Gastrocnemius medialis (tissue), 4 donors: ENCODE results near the gene ANO9. TPM values are rescaled to one million over a fixed set of nuclear protein-coding genes. Genes with fewer than 3 reads are reported as not detected.

Experiments
- ATAC-seq, 2 donors: fragments of 150-250 bp; one replicate each; pipeline ENCODE4 v1.9.1; 2016
- DNase-seq, 2 donors: peaks; one replicate each; pipeline ENCODE4 v3.0.0-alpha.2; 2019
- H3K27ac ChIP-seq, 4 donors: fragments of 200-600 bp; sonication (generic); 1 replicate in 1 of 4; 2 replicates in 3 of 4; pipeline ENCODE4 v1.5.1; 2016 to 2018; ENCODE audit warnings: mild to moderate bottlenecking in 2 of 4, moderate library complexity in 1 of 4
- H3K27me3 ChIP-seq, 3 donors: fragments of 200-600 bp; sonication (generic) in 2 of 3; 1 replicate in 1 of 3; 2 replicates in 2 of 3; pipeline versions ENCODE4 v1.5.1 to v1.6.0; 2016 to 2019; ENCODE audit warnings: mild to moderate bottlenecking in 1 of 3, moderate library complexity in 1 of 3
- H3K36me3 ChIP-seq, 2 donors: fragments of 200-600 bp; sonication (generic) in 1 of 2; one replicate each; pipeline ENCODE4 v1.5.1; 2017 to 2018
- H3K4me1 ChIP-seq, 2 donors: fragments of 200-600 bp; sonication (generic) in 1 of 2; one replicate each; pipeline ENCODE4 v1.5.1; 2016 to 2017; ENCODE audit warnings: mild to moderate bottlenecking in 2 of 2
- H3K4me3 ChIP-seq, 4 donors: fragments of 200-600 bp; sonication (generic) in 3 of 4; 1 replicate in 1 of 4; 2 replicates in 3 of 4; pipeline ENCODE4 v1.5.1; 2016 to 2019; ENCODE audit warnings: mild to moderate bottlenecking in 2 of 4
- H3K9me3 ChIP-seq, 3 donors: fragments of 200-600 bp; sonication (generic) in 2 of 3; 1 replicate in 1 of 3; 2 replicates in 2 of 3; pipeline ENCODE4 v1.5.1; 2016 to 2019
- CTCF ChIP-seq, 5 experiments: fragments of 450-650 bp in 3 of 5; fragments of 200-600 bp in 2 of 5; sonication (generic) in 2 of 5; IDR thresholded peaks in 4 of 5; conservative IDR thresholded peaks in 1 of 5; 1 replicate in 4 of 5; 2 replicates in 1 of 5; pipeline ENCODE4 v1.5.1; 2016 to 2019; ENCODE audit warnings: antibody characterized with exemption in 5 of 5, mild to moderate bottlenecking in 3 of 5, moderate library complexity in 3 of 5
- POLR2A ChIP-seq, 2 donors: fragments of 450-650 bp; IDR thresholded peaks; one replicate each; pipeline ENCODE4 v1.6.1; 2017; ENCODE audit warnings: antibody characterized with exemption in 2 of 2, mild to moderate bottlenecking in 2 of 2, moderate library complexity in 2 of 2
- in situ Hi-C, 4 donors: fragments of 200-750 bp; cut with MboI; loops; one replicate each; pipeline versions ENCODE4 v1.15.0 to v1.8.0; 2017; ENCODE audit warnings: low sequenced_read_pairs in 4 of 4
- intact Hi-C: fragments of 100-400 bp; cut with DNase I; formaldehyde crosslinking; loops from one replicate; pipeline ENCODE4 v1.15.1; 2023; ENCODE audit warnings: low total_unique reads
- total RNA-seq, 4 donors: library from RNA; depleted of rRNA; stranded (reverse); fragments of >200 nt; gene quantifications; one replicate each; pipeline versions ENCODE4 v1.1.0 to v1.2.3, GENCODE V29; 2016

The ANO9 gene
- total RNA-seq, 4 donors from 2014 or later: 0.23 to 0.41 TPM; not detected in 2

GRCh38 chr11:445765-446588, 4.2 kb upstream of the ANO9 start:
- no peak overlapping the region for H3K4me3 ChIP-seq
- ATAC-seq (no peak), DNase-seq (no peak)
- in situ Hi-C loops: no loop called here
- H3K4me1 ChIP-seq: peaks cover 14 to 16% of the 10 kb centered on the region in 2 donors
- H3K27ac ChIP-seq: no peak overlapping the region
- no peaks in the 10 kb centered on the region for H3K36me3 ChIP-seq
- no peaks in the 10 kb centered on the region for H3K9me3 ChIP-seq
- peaks cover 17 to 25% (median 22%) of the 10 kb centered on the region in 3 donors for H3K27me3 ChIP-seq
- intact Hi-C loops: loop anchor here (10.0 kb wide), 1 partner anchor 241 kb away; the partner anchor contains the start of genes BET1L and RIC8A
- TF ChIP-seq CTCF (IDR thresholded peaks at IDR 0.05 in 4 of 5, conservative IDR thresholded peaks at IDR 0.05 in 1 of 5) (no peak), POLR2A (IDR thresholded peaks at IDR 0.05) (no peak)

GRCh38 chr11:444396-445144, 2.8 kb upstream of the ANO9 start:
- intact Hi-C loops (loop anchor here (10.0 kb wide), 1 partner anchor 240 kb away; the partner anchor contains the start of genes BET1L and RIC8A), in situ Hi-C loops (no loop called here)
- no peaks in the 10 kb centered on the region for H3K36me3 ChIP-seq
- no peak overlapping the region for H3K27ac ChIP-seq
- H3K4me1 ChIP-seq: peaks cover 11 to 13% of the 10 kb centered on the region in 2 donors
- TF ChIP-seq CTCF (IDR thresholded peaks at IDR 0.05 in 4 of 5, conservative IDR thresholded peaks at IDR 0.05 in 1 of 5): no peak
- no peak for TF ChIP-seq POLR2A (IDR thresholded peaks at IDR 0.05)
- DNase-seq (no peak), ATAC-seq (no peak)
- no peak overlapping the region for H3K4me3 ChIP-seq
- peaks cover 23 to 35% (median 33%) of the 10 kb centered on the region in 3 donors for H3K27me3 ChIP-seq
- H3K9me3 ChIP-seq: no peaks in the 10 kb centered on the region

- Histone ChIP-seq H3K4me3 (no peak overlapping the region), H3K27ac (no peak overlapping the region), H3K9me3 (no peaks in the 10 kb centered on the region), H3K4me1 (peaks cover 4% of the 10 kb centered on the region in 2 donors), H3K27me3 (peaks cover 23 to 38% (median 33%) of the 10 kb centered on the region in 3 donors), H3K36me3 (no peaks in the 10 kb centered on the region)
- DNase-seq (no peak), ATAC-seq (no peak)
- TF ChIP-seq POLR2A (IDR thresholded peaks at IDR 0.05) (no peak), CTCF (IDR thresholded peaks at IDR 0.05 in 4 of 5, conservative IDR thresholded peaks at IDR 0.05 in 1 of 5) (no peak)
- in situ Hi-C loops: no loop called here
- intact Hi-C loops: loop anchor here (10.0 kb wide), 1 partner anchor 239 kb away; the partner anchor contains the start of genes BET1L and RIC8A
These were observed 1.9 kb upstream of the ANO9 start for GRCh38 chr11:443542-444199.

GRCh38 chr11:442611-443081, 835 bp upstream of the ANO9 start:
- Histone ChIP-seq H3K27me3 (peaks cover 23 to 38% (median 33%) of the 10 kb centered on the region in 3 donors), H3K4me3 (no peak overlapping the region), H3K4me1 (no peaks in the 10 kb centered on the region), H3K27ac (no peak overlapping the region), H3K9me3 (no peaks in the 10 kb centered on the region), H3K36me3 (no peaks in the 10 kb centered on the region)
- intact Hi-C loops: loop anchor here (10.0 kb wide), 1 partner anchor 238 kb away; the partner anchor contains the start of genes BET1L and RIC8A
- in situ Hi-C loops: no loop called here
- TF ChIP-seq CTCF (IDR thresholded peaks at IDR 0.05 in 4 of 5, conservative IDR thresholded peaks at IDR 0.05 in 1 of 5) (no peak), POLR2A (IDR thresholded peaks at IDR 0.05) (no peak)
- DNase-seq (no peak), ATAC-seq (no peak)
